HepG2 (cell line): ENCODE results near the gene SDK2.

Experiments used
- JUNB ChIP-seq: sonication (generic); formaldehyde crosslinking; IDR thresholded peaks from 2 replicates; pipeline ENCODE4 v1.8.0; 2022; ENCODE audit warnings: missing genetic modification reagents, mild to moderate bottlenecking, borderline replicate concordance
- KLF16 ChIP-seq, 2 experiments: sonication (generic) in 1 of 2; formaldehyde crosslinking in 1 of 2; IDR thresholded peaks; 2 replicates each; pipeline versions ENCODE4 v1.6.1 to v1.8.0; 2016 to 2023; ENCODE audit warnings: missing genetic modification reagents in 2 of 2, missing compliant biosample characterization in 1 of 2
- KLF9 ChIP-seq: IDR thresholded peaks from 2 replicates; pipeline ENCODE4 v1.6.1; 2016; ENCODE audit warnings: low read depth
- POLR2AphosphoS5 ChIP-seq: IDR thresholded peaks from 2 replicates; pipeline ENCODE4 v1.6.1; 2012; ENCODE audit warnings: low read depth, low read length
- ZMYM2 ChIP-seq: sonication (generic); formaldehyde crosslinking; IDR thresholded peaks from 2 replicates; pipeline ENCODE4 v1.8.0; 2022; ENCODE audit warnings: mild to moderate bottlenecking, missing genetic modification reagents
- ZNF383 ChIP-seq: sonication (generic); formaldehyde crosslinking; IDR thresholded peaks from 2 replicates; pipeline ENCODE4 v1.4.0; 2020; ENCODE audit warnings: missing genetic modification reagents, mild to moderate bottlenecking, borderline replicate concordance

GRCh38 chr17:73309727-73310596, 334.3 kb downstream of the SDK2 start:
- TF ChIP-seq POLR2AphosphoS5 (no peak), JUNB (CRISPR knock-in tag) (no peak), KLF9 (CRISPR knock-in tag) (no peak), KLF16 (CRISPR knock-in tag; IDR thresholded peaks at IDR 0.05) (no peak), ZNF383 (CRISPR knock-in tag) (0 out of 2 replicates have a peak, but pooled peaks have one; percentile 13), ZMYM2 (no peak)
